Lower lobe of right lung (tissue), 2 donors: ENCODE data around the gene MCEE. TPM values are rescaled to one million over a fixed set of nuclear protein-coding genes. Genes with fewer than 3 reads are reported as not detected.

Experiments used
- ATAC-seq, 2 donors: fragments of 200-7000 bp; cut with Tn5 transposase; one replicate each; pipeline ENCODE4 v1.9.1; 2020 to 2022; ENCODE audit warnings: mild to moderate bottlenecking in 2 of 2, moderate library complexity in 2 of 2
- DNase-seq: peaks from one replicate; pipeline ENCODE4 v3.0.0-alpha.2; 2020
- H3K27ac ChIP-seq: fragments of 200-600 bp; one replicate; pipeline ENCODE4 v1.8.0; 2022
- H3K27me3 ChIP-seq: fragments of 200-600 bp; one replicate; pipeline ENCODE4 v1.8.0; 2022; ENCODE audit warnings: low read depth
- H3K36me3 ChIP-seq: fragments of 200-600 bp; one replicate; pipeline ENCODE4 v1.8.0; 2022; ENCODE audit warnings: mild to moderate bottlenecking
- H3K4me1 ChIP-seq: fragments of 200-600 bp; one replicate; pipeline ENCODE4 v1.8.0; 2022
- H3K4me3 ChIP-seq: fragments of 200-600 bp; one replicate; pipeline ENCODE4 v1.8.0; 2022; ENCODE audit warnings: mild to moderate bottlenecking
- H3K9me3 ChIP-seq: fragments of 200-600 bp; one replicate; pipeline ENCODE4 v1.8.0; 2022
- intact Hi-C: fragments of 100-400 bp; cut with DNase I; formaldehyde crosslinking; loops from one replicate; pipeline ENCODE4 v1.11.0; 2022
- total RNA-seq: library from RNA; stranded (reverse); fragmentation: NEBNext Ultra II Directional; extraction: Animal tissue kit (Norgen Biotek cat#: 25700); gene quantifications from one replicate; pipeline ENCODE4 v1.2.1, GENCODE V29; 2021
- TF ChIP-seq, protein P1 (sequence below): fragments of 200-600 bp; IDR thresholded peaks from one replicate; pipeline ENCODE4 v1.8.0; 2022; ENCODE audit warnings: antibody characterized with exemption, mild to moderate bottlenecking
- donor health status: DM: no; HTN: yes; CAD: no; lungs with severe emphysema.

The MCEE gene
- total RNA-seq, 1 donor from 2014 or later: 22.2 TPM

DNA sequence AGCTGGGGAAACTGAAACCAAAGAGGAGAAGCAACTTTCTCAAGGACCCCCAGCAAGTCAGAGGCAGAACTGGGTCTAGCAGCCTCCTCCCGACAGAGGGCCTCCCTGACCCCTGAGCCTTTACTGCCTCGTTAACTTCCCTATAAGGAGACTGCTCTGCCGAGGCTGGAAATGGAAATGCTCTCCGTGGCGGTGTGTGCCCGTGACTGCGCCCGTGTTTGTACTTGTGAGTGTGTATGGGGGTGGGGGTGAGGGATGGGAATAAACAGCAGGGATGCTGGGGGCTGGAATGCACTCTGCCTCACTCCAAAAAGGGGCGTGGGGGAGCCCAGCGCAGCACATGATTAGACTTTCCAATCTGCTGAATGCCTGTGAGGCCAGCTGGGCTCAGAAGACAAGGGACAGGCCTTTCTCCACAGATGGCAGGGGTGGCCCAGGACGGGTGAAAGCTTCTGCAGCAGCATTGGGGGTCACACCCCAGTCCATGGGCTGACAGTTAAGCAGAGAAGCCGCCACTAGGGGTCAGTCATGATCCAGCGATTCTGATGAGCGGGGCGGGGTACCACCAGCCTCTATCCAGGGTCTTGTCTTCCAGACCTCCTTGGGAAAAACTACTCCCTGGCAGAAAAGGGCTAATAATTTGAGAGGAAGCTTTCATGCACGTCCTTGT is 27.2 kb upstream of the MCEE start:
- H3K36me3 ChIP-seq: no peaks in the 10 kb centered on the region
- H3K9me3 ChIP-seq: no peaks in the 10 kb centered on the region
- H3K4me1 ChIP-seq: peaks cover 5% of the 10 kb centered on the region
- no peak overlapping the region for H3K4me3 ChIP-seq
- DNase-seq (peak; percentile 52), ATAC-seq (peak; percentile 71 to 81)
- no peak overlapping the region for H3K27ac ChIP-seq
- intact Hi-C loops: no loop called here
- peaks cover 5% of the 10 kb centered on the region for H3K27me3 ChIP-seq
- TF ChIP-seq, protein P1, sequence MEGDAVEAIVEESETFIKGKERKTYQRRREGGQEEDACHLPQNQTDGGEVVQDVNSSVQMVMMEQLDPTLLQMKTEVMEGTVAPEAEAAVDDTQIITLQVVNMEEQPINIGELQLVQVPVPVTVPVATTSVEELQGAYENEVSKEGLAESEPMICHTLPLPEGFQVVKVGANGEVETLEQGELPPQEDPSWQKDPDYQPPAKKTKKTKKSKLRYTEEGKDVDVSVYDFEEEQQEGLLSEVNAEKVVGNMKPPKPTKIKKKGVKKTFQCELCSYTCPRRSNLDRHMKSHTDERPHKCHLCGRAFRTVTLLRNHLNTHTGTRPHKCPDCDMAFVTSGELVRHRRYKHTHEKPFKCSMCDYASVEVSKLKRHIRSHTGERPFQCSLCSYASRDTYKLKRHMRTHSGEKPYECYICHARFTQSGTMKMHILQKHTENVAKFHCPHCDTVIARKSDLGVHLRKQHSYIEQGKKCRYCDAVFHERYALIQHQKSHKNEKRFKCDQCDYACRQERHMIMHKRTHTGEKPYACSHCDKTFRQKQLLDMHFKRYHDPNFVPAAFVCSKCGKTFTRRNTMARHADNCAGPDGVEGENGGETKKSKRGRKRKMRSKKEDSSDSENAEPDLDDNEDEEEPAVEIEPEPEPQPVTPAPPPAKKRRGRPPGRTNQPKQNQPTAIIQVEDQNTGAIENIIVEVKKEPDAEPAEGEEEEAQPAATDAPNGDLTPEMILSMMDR: peak; percentile 67

DNA sequence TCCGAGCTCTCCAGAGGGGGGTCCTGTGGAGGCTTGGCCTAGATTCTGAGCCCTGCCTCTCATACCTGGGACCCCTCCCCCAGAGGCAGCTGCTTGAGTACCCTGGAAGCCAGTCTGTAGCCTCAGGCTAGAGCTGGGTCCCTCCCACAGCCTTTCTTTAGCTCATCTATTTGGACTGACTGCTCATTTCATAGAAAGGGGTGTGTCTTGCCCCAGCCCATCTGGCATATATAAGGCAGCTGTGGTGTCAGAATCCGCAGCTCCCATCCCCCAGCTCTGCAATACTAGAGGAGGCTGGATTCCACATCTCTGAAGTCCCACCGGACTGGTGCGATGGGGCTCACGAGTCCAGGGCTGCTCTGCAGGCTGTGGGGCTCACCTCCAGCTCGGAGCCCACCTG is 26.5 kb upstream of the MCEE start:
- ATAC-seq (no peak), DNase-seq (no peak)
- intact Hi-C loops: no loop called here
- TF ChIP-seq, protein P1: no peak
- H3K4me1 ChIP-seq: peaks cover 5% of the 10 kb centered on the region
- no peak overlapping the region for H3K27ac ChIP-seq
- H3K9me3 ChIP-seq: no peaks in the 10 kb centered on the region
- H3K36me3 ChIP-seq: no peaks in the 10 kb centered on the region
- H3K4me3 ChIP-seq: no peak overlapping the region
- peaks cover 5% of the 10 kb centered on the region for H3K27me3 ChIP-seq

DNA sequence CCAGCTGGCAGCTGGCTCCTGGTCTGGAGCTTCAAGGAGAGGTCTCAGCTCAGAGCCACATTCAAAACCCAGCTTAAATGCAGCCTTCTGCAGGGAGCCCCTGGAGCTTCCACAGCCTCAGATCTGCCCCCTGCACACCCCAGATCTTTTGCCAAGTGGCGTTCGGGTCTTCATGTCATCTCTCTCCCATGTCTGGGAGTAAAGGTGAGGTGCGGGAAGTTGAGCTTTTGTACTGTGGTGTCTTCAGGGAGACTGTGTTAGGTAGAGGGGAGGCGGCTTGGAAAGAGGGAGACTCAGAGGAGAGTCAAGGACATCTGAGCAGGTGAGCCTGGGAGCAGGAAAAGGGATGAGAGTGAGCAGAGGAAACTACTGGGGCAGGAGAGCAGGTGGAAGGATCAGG is 25.8 kb upstream of the MCEE start:
- no peak overlapping the region for H3K27ac ChIP-seq
- no peaks in the 10 kb centered on the region for H3K36me3 ChIP-seq
- ATAC-seq (no peak), DNase-seq (no peak)
- intact Hi-C loops: no loop called here
- no peaks in the 10 kb centered on the region for H3K9me3 ChIP-seq
- H3K27me3 ChIP-seq: peaks cover 5% of the 10 kb centered on the region
- H3K4me1 ChIP-seq: peaks cover 5% of the 10 kb centered on the region
- no peak overlapping the region for H3K4me3 ChIP-seq
- TF ChIP-seq, protein P1: no peak

DNA sequence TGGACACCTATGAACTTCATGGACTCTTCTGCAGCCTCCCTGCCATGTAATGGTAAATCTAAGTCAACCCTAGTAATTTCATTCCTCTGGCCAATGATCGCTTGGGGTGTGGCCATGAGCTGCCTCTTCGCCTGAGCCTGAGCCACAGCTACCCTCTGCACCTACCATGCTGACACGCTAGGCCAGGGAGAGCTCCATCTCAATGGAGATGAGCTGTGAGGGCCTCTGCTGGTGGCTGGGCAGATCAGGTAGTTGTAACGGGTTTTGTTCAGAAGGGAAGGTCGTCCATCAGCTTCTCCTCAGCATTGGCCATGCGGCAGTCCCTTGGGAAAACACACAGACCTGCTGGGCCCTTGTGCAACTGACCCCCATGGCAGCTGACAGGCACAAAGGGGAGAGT is 24.8 kb upstream of the MCEE start:
- Histone ChIP-seq H3K27me3 (peaks cover 5% of the 10 kb centered on the region), H3K9me3 (no peaks in the 10 kb centered on the region), H3K4me3 (no peak overlapping the region), H3K36me3 (peaks cover 10% of the 10 kb centered on the region), H3K27ac (no peak overlapping the region), H3K4me1 (peaks cover 5% of the 10 kb centered on the region)
- DNase-seq (no peak), ATAC-seq (no peak)
- TF ChIP-seq, protein P1: no peak
- intact Hi-C loops: no loop called here

DNA sequence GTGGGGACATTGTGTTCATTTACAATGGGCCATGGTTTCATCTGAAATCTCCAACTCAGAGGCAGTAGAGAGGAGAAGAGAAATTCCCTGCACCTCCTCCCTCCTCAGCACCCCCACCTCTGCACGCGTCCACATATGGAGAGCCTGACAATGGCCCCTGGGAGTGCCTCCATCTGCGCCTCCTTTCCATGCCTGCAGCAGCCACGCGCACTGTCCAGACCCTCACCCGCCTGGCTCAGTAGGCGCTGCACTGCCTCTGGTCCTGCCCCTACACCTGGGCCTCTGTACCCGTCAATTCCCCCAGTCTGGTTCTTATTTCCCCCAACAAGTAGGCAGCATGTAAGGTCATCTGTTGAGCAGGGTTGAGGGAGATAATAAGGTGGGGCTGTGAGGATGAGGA is 24.2 kb upstream of the MCEE start:
- H3K27me3 ChIP-seq: peaks cover 5% of the 10 kb centered on the region
- H3K36me3 ChIP-seq: peaks cover 15% of the 10 kb centered on the region
- no peaks in the 10 kb centered on the region for H3K9me3 ChIP-seq
- H3K27ac ChIP-seq: no peak overlapping the region
- H3K4me1 ChIP-seq: peaks cover 5% of the 10 kb centered on the region
- intact Hi-C loops: no loop called here
- H3K4me3 ChIP-seq: no peak overlapping the region
- TF ChIP-seq, protein P1: no peak
- DNase-seq: no peak
- ATAC-seq: no peak
